Lower leg skin (tissue), 4 donors: ENCODE measurements around the gene AKTIP. TPM values are rescaled to one million over a fixed set of nuclear protein-coding genes. Genes with fewer than 3 reads are reported as not detected.

Source experiments
- DNase-seq, 2 donors: peaks; one replicate each; pipeline ENCODE4 v3.0.0-alpha.2; 2019; ENCODE audit warnings: low spot score in 2 of 2
- H3K4me3 ChIP-seq: fragments of 200-600 bp; sonication (generic); 2 replicates; pipeline ENCODE4 v1.5.1; 2017; ENCODE audit warnings: mild to moderate bottlenecking, low read depth; ENCODE audit not compliant: poor library complexity, severe bottlenecking
- POLR2A ChIP-seq, 2 donors: fragments of 450-650 bp; IDR thresholded peaks; one replicate each; pipeline ENCODE4 v1.6.1; 2016 to 2017; ENCODE audit warnings: antibody characterized with exemption in 2 of 2, mild to moderate bottlenecking in 1 of 2, moderate library complexity in 1 of 2
- WGBS, 2 donors: methylation state at CpG; one replicate each; pipeline ENCODE4 v1.1.5; 2018; 5-methylcytosine and 5-hydroxymethylcytosine counted together
- intact Hi-C: fragments of 100-400 bp; cut with DNase I; formaldehyde crosslinking; loops from one replicate; pipeline ENCODE4 v1.15.0; 2023; ENCODE audit warnings: low total_unique reads
- total RNA-seq, 4 donors: library from RNA; depleted of rRNA; stranded (reverse); fragments of >200 nt; gene quantifications; one replicate each; pipeline ENCODE4 v1.1.0, GENCODE V29; 2016
- TF ChIP-seq, protein P1 (sequence below), 3 donors: fragments of 450-650 bp; IDR thresholded peaks; one replicate each; pipeline ENCODE4 v1.5.1; 2016; ENCODE audit warnings: antibody characterized with exemption in 3 of 3, mild to moderate bottlenecking in 3 of 3, moderate library complexity in 2 of 3

AKTIP gene
- total RNA-seq, 4 donors from 2014 or later = 30.9 to 90.9 (median 59.9) TPM

DNA sequence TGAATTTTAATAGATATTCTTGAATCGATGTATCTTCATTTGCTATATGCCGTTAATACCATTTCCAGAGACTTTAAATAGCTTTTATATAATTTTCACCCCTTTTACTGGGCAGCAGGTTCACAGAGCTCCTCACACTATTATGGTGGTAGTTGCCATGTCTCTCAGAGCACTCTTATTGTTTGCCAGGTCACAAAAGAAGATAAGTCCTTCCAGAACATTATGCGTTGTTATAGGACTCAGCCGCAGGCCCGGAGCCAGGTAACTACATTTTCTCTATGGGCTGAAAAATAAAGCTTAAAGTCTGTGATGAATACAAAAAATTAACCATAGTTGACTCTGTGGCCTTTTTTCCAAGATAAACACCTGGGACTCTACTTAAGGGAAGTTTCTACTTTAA, 24.0 kb downstream of the AKTIP start:
- 95 to 98% methylated on average over 5 of the region's 5 CpGs for WGBS, 2 donors
- no peak for DNase-seq
- no peak overlapping the region for H3K4me3 ChIP-seq
- intact Hi-C loops = no loop called here
- TF ChIP-seq, protein P1, sequence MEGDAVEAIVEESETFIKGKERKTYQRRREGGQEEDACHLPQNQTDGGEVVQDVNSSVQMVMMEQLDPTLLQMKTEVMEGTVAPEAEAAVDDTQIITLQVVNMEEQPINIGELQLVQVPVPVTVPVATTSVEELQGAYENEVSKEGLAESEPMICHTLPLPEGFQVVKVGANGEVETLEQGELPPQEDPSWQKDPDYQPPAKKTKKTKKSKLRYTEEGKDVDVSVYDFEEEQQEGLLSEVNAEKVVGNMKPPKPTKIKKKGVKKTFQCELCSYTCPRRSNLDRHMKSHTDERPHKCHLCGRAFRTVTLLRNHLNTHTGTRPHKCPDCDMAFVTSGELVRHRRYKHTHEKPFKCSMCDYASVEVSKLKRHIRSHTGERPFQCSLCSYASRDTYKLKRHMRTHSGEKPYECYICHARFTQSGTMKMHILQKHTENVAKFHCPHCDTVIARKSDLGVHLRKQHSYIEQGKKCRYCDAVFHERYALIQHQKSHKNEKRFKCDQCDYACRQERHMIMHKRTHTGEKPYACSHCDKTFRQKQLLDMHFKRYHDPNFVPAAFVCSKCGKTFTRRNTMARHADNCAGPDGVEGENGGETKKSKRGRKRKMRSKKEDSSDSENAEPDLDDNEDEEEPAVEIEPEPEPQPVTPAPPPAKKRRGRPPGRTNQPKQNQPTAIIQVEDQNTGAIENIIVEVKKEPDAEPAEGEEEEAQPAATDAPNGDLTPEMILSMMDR (IDR thresholded peaks at IDR 0.05) = no peak
- no peak for TF ChIP-seq POLR2A (IDR thresholded peaks at IDR 0.05)

DNA sequence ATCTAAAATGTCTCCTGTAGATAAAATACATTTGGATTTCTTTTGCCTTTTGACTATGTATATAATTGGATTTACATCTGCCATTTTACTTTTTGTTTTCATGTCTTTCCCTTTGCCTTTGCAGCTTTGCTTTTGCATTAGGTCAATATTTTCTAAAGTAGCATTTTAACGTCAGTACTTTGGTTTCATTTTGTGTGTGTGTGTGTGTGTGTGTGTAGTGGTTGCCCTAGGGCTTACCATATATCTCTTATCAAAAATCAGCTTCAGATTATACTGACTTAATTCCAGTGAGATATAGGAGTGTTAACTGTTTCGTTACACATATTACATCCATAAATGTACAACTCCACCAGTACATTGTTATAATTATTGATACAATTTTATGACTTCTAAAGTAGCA, 26.1 kb downstream of the AKTIP start:
- WGBS, 2 donors = 84 to 88% methylated on average over 2 of the region's 2 CpGs
- H3K4me3 ChIP-seq = no peak overlapping the region
- intact Hi-C loops = no loop called here
- DNase-seq = no peak
- TF ChIP-seq, protein P1 (IDR thresholded peaks at IDR 0.05) = no peak

DNA sequence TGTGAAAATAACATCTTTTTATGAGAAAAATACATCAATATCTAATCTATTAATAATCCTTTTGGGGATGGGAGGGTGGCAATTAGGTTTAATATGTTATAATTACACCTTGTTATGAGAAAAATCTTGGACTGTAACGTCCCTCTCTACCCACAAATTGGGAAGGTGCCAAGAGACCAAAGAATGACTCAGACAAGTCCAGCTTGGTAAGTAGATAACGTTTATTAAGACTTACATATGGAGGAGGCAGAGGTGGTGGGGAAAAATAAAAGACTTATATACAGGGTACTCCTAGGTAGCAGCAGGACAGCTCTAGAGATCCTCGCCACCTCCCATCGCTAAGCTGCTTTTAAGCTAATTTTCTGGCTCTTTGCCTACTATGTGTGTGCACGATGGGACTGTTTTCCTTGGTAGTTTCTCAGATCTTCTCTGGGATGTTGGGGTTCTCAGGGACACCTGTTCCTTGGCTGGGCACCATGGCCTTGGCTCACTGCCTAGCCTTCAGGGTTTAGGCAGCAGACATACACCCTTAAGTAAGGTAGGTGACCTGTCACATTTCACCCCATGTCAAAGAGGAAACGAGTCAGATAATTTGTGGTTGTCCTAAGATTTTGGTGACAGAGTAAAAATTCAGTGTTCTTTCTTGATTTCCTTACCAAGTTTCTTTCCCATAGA, 37.3 kb downstream of the AKTIP start:
- no peak for DNase-seq
- intact Hi-C loops = no loop called here
- whole genome bisulfite sequencing, 2 donors = 65 to 68% methylated on average over 6 of the region's 6 CpGs
- TF ChIP-seq, protein P1 (IDR thresholded peaks at IDR 0.05) = no peak
- TF ChIP-seq POLR2A (IDR thresholded peaks at IDR 0.05) = no peak
- H3K4me3 ChIP-seq = no peak overlapping the region

DNA sequence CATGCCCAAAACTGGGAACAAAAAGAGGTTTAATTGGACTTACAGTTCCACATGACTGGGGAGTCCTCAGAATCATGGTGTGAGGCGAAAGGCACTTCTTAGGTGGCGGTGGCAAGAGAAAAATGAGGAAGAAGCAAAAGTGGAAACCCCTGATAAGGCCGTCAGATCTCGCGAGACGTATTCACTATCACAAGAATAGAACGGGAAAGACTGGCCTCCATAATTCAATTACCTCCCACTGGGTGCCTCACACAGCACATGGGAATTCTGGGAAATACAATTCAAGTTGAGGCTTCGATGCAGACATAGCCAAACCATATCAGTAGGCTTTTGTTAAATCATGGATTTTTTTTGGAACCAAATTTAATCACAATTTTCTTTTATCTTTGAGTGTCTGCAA, 44.4 kb downstream of the AKTIP start:
- TF ChIP-seq, protein P1 (IDR thresholded peaks at IDR 0.05) = no peak
- TF ChIP-seq POLR2A (IDR thresholded peaks at IDR 0.05) = no peak
- no peak overlapping the region for H3K4me3 ChIP-seq
- no peak for DNase-seq
- intact Hi-C loops = no loop called here
- WGBS, 2 donors = 93 to 95% methylated on average over 8 of the region's 8 CpGs

DNA sequence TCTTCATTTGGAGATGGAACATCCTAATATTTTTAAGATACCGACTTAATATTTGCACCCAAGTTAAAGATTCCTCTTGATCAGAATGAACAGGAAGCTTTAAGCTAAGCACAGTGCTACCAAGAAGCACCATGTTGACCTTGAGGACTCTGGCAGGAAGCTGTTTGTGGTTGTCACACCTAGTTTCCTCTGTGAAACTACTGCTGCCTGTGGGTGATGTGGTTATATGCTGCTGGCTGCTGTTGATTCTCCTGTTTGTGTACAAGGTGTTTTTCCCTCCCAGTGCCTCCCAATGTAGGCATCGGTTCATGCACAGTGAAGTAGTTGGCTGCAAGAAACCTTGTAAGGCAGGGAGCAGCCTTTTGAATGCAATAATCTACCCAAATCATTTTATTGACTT, 45.3 kb downstream of the AKTIP start:
- H3K4me3 ChIP-seq = no peak overlapping the region
- 80 to 96% methylated on average over 2 of the region's 2 CpGs for WGBS, 2 donors
- no peak for DNase-seq
- intact Hi-C loops = no loop called here
- TF ChIP-seq, protein P1 (IDR thresholded peaks at IDR 0.05) = no peak
- TF ChIP-seq POLR2A (IDR thresholded peaks at IDR 0.05) = no peak

DNA sequence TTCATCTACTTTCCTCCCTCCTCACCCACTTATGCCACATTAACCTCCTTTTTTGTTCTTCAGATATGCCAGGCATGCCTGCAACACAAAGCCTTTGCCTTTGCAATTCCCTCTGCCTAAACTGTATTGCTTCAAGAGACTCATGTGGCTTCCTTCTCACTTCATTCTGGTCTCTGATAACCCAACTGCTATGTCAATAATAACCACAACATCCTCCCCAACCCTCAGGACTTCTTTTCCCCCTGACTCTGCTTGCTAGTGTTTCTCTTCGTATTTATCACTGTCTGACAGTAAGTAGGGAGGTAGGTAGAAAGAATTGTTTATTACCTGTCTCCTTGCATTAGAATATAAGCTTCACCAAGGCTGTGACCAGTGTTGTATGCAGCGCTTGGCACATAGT, 46.4 kb downstream of the AKTIP start:
- H3K4me3 ChIP-seq = no peak overlapping the region
- intact Hi-C loops = no loop called here
- 89 to 90% methylated on average over 2 of the region's 2 CpGs for WGBS, 2 donors
- no peak for DNase-seq
- no peak for TF ChIP-seq POLR2A (IDR thresholded peaks at IDR 0.05)
- TF ChIP-seq, protein P1 (IDR thresholded peaks at IDR 0.05) = no peak
